Adrenal gland (tissue), 5 donors: ENCODE data around the gene DENND2A.

ENCODE experiments used
- POLR2A ChIP-seq, 2 donors: fragments of 450-650 bp; IDR thresholded peaks; one replicate each; pipeline ENCODE4 v1.6.1; 2017; ENCODE audit warnings: antibody characterized with exemption in 2 of 2, mild to moderate bottlenecking in 2 of 2, moderate library complexity in 1 of 2
- TF ChIP-seq, protein P1 (sequence below), 6 experiments: fragments of 450-650 bp in 4 of 6; fragments of 200-600 bp in 2 of 6; sonication (generic) in 1 of 6; IDR thresholded peaks; 1 replicate in 5 of 6; 2 replicates in 1 of 6; pipeline versions ENCODE4 v1.5.1 to v1.8.0; 2016 to 2021; ENCODE audit warnings: antibody characterized with exemption in 6 of 6, mild to moderate bottlenecking in 2 of 6, moderate library complexity in 1 of 6
- donor health status: DM: no; HTN: no; CAD: no.

DNA sequence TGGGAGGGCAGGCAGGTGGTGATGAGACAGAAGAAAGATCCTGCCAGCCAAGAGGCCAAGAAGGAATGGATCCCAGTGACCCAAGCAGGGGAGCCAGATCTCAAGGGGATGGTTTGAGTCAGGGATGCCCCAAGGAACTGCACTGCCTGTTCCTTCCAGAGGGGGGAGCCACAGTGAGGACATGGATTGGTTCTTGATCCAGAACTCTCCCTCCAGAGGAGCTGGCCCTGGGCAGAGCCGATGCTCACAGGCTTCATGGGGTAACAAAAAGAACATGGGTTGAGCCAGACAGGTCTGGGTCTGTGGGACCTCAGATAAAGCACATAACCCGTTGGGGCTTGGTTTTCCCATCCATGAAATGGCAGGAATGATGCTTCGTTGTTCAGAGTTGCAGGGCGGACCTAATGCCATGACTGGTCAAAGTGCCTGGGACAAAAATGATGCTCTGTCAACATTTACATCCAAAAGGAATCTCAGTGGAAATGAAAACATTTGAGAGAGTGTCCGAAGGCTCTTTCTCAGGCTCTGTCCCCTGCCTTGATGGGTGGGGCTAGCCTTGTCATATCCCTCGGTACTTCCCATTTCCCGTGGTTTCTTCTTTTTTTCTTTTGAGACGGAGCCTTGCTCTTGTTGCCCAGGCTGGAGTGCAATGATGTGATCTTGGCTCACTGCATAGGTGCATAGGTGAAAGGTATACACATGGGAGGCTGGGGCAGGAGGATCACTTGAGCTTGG, 4.7 kb upstream of the DENND2A start:
- TF ChIP-seq, protein P1, sequence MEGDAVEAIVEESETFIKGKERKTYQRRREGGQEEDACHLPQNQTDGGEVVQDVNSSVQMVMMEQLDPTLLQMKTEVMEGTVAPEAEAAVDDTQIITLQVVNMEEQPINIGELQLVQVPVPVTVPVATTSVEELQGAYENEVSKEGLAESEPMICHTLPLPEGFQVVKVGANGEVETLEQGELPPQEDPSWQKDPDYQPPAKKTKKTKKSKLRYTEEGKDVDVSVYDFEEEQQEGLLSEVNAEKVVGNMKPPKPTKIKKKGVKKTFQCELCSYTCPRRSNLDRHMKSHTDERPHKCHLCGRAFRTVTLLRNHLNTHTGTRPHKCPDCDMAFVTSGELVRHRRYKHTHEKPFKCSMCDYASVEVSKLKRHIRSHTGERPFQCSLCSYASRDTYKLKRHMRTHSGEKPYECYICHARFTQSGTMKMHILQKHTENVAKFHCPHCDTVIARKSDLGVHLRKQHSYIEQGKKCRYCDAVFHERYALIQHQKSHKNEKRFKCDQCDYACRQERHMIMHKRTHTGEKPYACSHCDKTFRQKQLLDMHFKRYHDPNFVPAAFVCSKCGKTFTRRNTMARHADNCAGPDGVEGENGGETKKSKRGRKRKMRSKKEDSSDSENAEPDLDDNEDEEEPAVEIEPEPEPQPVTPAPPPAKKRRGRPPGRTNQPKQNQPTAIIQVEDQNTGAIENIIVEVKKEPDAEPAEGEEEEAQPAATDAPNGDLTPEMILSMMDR (IDR thresholded peaks at IDR 0.05), result no peak
- no peak for TF ChIP-seq POLR2A (IDR thresholded peaks at IDR 0.05)
